GM12891 (cell line): ENCODE measurements around the gene TLL1. TPM values are rescaled to one million over a fixed set of nuclear protein-coding genes. Genes with fewer than 3 reads are reported as not detected.

Source experiments
- DNase-seq: peaks from one replicate; pipeline ENCODE4 v3.0.0; 2011; ENCODE audit warnings: low spot score; ENCODE audit not compliant: insufficient read length
- FAIRE-seq: peaks from 2 replicates; lab custom pipeline; 2011; peaks lifted over from hg19 to GRCh38; lab: Jason Lieb, UNC
- PAX5 ChIP-seq: IDR thresholded peaks from 2 replicates; pipeline ENCODE4 v1.6.1; 2011; ENCODE audit warnings: low read length, moderate library complexity, mild to moderate bottlenecking; ENCODE audit not compliant: insufficient read depth, severe bottlenecking
- POLR2A ChIP-seq: IDR thresholded peaks from 2 replicates; pipeline ENCODE4 v1.6.1; 2011; ENCODE audit warnings: low read depth, low read length, control low read depth
- POLR2AphosphoS5 ChIP-seq: IDR thresholded peaks from 2 replicates; pipeline ENCODE4 v1.6.1; 2011; ENCODE audit warnings: low read depth, low read length, control low read depth
- POU2F2 ChIP-seq: IDR thresholded peaks from 2 replicates; pipeline ENCODE4 v1.6.1; 2011; ENCODE audit warnings: low read depth, mild to moderate bottlenecking, control low read depth, low read length, moderate library complexity
- SPI1 ChIP-seq: IDR thresholded peaks from 2 replicates; pipeline ENCODE4 v1.6.1; 2011; ENCODE audit warnings: low read depth, low read length, control low read depth
- TAF1 ChIP-seq: IDR thresholded peaks from 2 replicates; pipeline ENCODE4 v1.6.1; 2011; ENCODE audit warnings: low read depth, low read length, control low read depth
- polyA plus RNA-seq: library from polyadenylated mRNA; unstranded; fragments of >200 nt; gene quantifications from one replicate; pipeline ENCODE4 v1.2.1, GENCODE V29; 2012; ENCODE audit warnings: low read depth, missing spikeins, inconsistent platforms; ENCODE audit not compliant: missing spikeins

The TLL1 gene
- polyA plus RNA-seq, result not detected

- FAIRE-seq (no peak), DNase-seq (no peak)
- no peak for TF ChIP-seq POLR2A
- no peak for TF ChIP-seq PAX5
- TF ChIP-seq TAF1, result no peak
- TF ChIP-seq POLR2AphosphoS5, result no peak
- no peak for TF ChIP-seq SPI1
- TF ChIP-seq POU2F2, result no peak
Measured at GRCh38 chr4:165872461-165873297, at the start of gene TLL1. TLL1 (plus strand) TSS chr4:165873237; CDS start chr4:165873905, 668 bp downstream.

GRCh38 chr4:165826166-165826565, 46.9 kb upstream of the TLL1 start:
- DNase-seq (no peak), FAIRE-seq (no peak)
- no peak for TF ChIP-seq PAX5
- no peak for TF ChIP-seq TAF1
- TF ChIP-seq POU2F2, result no peak
- TF ChIP-seq POLR2AphosphoS5, result no peak
- no peak for TF ChIP-seq POLR2A
- TF ChIP-seq SPI1, result no peak

- DNase-seq, result no peak
- TF ChIP-seq POLR2AphosphoS5 (no peak), PAX5 (no peak), POLR2A (no peak), SPI1 (no peak), POU2F2 (no peak), TAF1 (no peak)
- FAIRE-seq, result no peak
Measured at GRCh38 chr4:165827018-165827417, 46.0 kb upstream of the TLL1 start.

- no peak for FAIRE-seq
- no peak for DNase-seq
- no peak for TF ChIP-seq POU2F2
- TF ChIP-seq POLR2A, result no peak
- TF ChIP-seq PAX5, result no peak
- TF ChIP-seq POLR2AphosphoS5, result no peak
- TF ChIP-seq TAF1, result no peak
- no peak for TF ChIP-seq SPI1
Measured at GRCh38 chr4:165828928-165829327, 44.1 kb upstream of the TLL1 start.

- no peak for TF ChIP-seq SPI1
- DNase-seq (no peak), FAIRE-seq (no peak)
Measured at GRCh38 chr4:165834116-165834515, 38.9 kb upstream of the TLL1 start.

- FAIRE-seq (no peak), DNase-seq (no peak)
- TF ChIP-seq POLR2A (no peak), SPI1 (no peak), POLR2AphosphoS5 (no peak), TAF1 (no peak), POU2F2 (no peak), PAX5 (no peak)
Measured at GRCh38 chr4:165838575-165838974, 34.5 kb upstream of the TLL1 start.

GRCh38 chr4:165839615-165840333, 33.3 kb upstream of the TLL1 start:
- DNase-seq (no peak), FAIRE-seq (no peak)
- TF ChIP-seq POLR2AphosphoS5 (no peak), SPI1 (0 out of 2 replicates have a peak, but pooled peaks have one; percentile 20)

GRCh38 chr4:165842684-165843083, 30.4 kb upstream of the TLL1 start:
- TF ChIP-seq SPI1 (no peak), POLR2A (no peak), POLR2AphosphoS5 (no peak), PAX5 (no peak), TAF1 (no peak), POU2F2 (no peak)

GRCh38 chr4:165844161-165844560, 28.9 kb upstream of the TLL1 start:
- TF ChIP-seq POLR2A, result no peak
- TF ChIP-seq TAF1, result no peak
- TF ChIP-seq POLR2AphosphoS5, result no peak
- no peak for TF ChIP-seq PAX5
- TF ChIP-seq POU2F2, result no peak
- TF ChIP-seq SPI1, result no peak
- FAIRE-seq (no peak), DNase-seq (no peak)

More at GRCh38 chr4:165842684-165843083, 30.4 kb upstream of the TLL1 start:
- FAIRE-seq (no peak), DNase-seq (no peak)
